Activated T-helper 1 cell treated with anti-CD3 and anti-CD28 coated beads, Interleukin-12 subunit alpha, Interleukin-12 subunit beta, Interleukin-2, Interleukin-4 antibody, amounts not matched to agents 30 ng/mL and 10 ng/mL and 1 ng/mL, durations not matched to agents 14 hours and 24 hours and 36 hours (primary cell): ENCODE results near the gene ZNF629. TPM values are rescaled to one million over a fixed set of nuclear protein-coding genes. Genes with fewer than 3 reads are reported as not detected.

Source experiments
- DNase-seq: peaks from one replicate; pipeline ENCODE4 v3.0.0; 2021; ENCODE audit warnings: low spot score
- H3K27ac Mint-ChIP-seq: one replicate; pipeline ENCODE4 v1.8.0; 2021; ENCODE audit warnings: mild to moderate bottlenecking, mixed read lengths
- H3K27me3 Mint-ChIP-seq: one replicate; pipeline ENCODE4 v1.8.0; 2022; ENCODE audit warnings: mild to moderate bottlenecking, moderate library complexity, mixed read lengths; ENCODE audit not compliant: insufficient read depth
- H3K36me3 Mint-ChIP-seq: one replicate; pipeline ENCODE4 v1.8.0; 2021; ENCODE audit warnings: low read depth, mixed read lengths
- H3K4me1 Mint-ChIP-seq: one replicate; pipeline ENCODE4 v1.8.0; 2021; ENCODE audit warnings: low read depth, mixed read lengths
- H3K4me3 Mint-ChIP-seq: one replicate; pipeline ENCODE4 v1.8.0; 2021; ENCODE audit warnings: mild to moderate bottlenecking, moderate library complexity, mixed read lengths
- H3K9me3 Mint-ChIP-seq: one replicate; pipeline ENCODE4 v1.8.0; 2021; ENCODE audit warnings: mixed read lengths
- intact Hi-C: fragments of 100-400 bp; cut with micrococcal nuclease; formaldehyde crosslinking; loops from one replicate; pipeline ENCODE4 v1.15.1; 2024
- total RNA-seq: library from RNA; stranded (reverse); gene quantifications from 2 replicates; pipeline ENCODE4 v1.2.3, GENCODE V29; 2022

ZNF629 gene
- total RNA-seq, 1 donor from 2014 or later: 2.7 TPM

GRCh38 chr16:30747331-30747730 is 39.7 kb downstream of the ZNF629 start:
- Mint-ChIP-seq H3K4me1 (peaks cover 19% of the 10 kb centered on the region), H3K27me3 (no peaks in the 10 kb centered on the region), H3K27ac (peak overlapping the region; percentile 83), H3K4me3 (peak overlapping the region; percentile 93), H3K36me3 (peaks cover 33% of the 10 kb centered on the region), H3K9me3 (no peaks in the 10 kb centered on the region)
- intact Hi-C loops: loop anchor here (5.0 kb wide), 1 partner anchor 150 kb away; the partner anchor contains the start of gene CTF1
- DNase-seq: no peak

- no peak overlapping the region for H3K27ac Mint-ChIP-seq
- DNase-seq: no peak
- H3K36me3 Mint-ChIP-seq: peaks cover 37% of the 10 kb centered on the region
- H3K4me3 Mint-ChIP-seq: no peak overlapping the region
- H3K27me3 Mint-ChIP-seq: no peaks in the 10 kb centered on the region
- no peaks in the 10 kb centered on the region for H3K9me3 Mint-ChIP-seq
- intact Hi-C loops: loop anchor here (5.0 kb wide), 1 partner anchor 151 kb away; the partner anchor contains the start of gene CTF1
- H3K4me1 Mint-ChIP-seq: peaks cover 19% of the 10 kb centered on the region
Observed at GRCh38 chr16:30746638-30747175, 40.3 kb downstream of the ZNF629 start.

- Mint-ChIP-seq H3K36me3 (peaks cover 43% of the 10 kb centered on the region), H3K27me3 (no peaks in the 10 kb centered on the region), H3K9me3 (no peaks in the 10 kb centered on the region), H3K4me1 (peaks cover 30% of the 10 kb centered on the region), H3K4me3 (peak overlapping the region; percentile 9), H3K27ac (no peak overlapping the region)
- intact Hi-C loops: loop anchor here (5.0 kb wide), 1 partner anchor 152 kb away; the partner anchor contains the start of gene CTF1
- DNase-seq: no peak
Observed at GRCh38 chr16:30745082-30745481, 41.9 kb downstream of the ZNF629 start.

GRCh38 chr16:30744183-30744582 is 42.8 kb downstream of the ZNF629 start:
- Mint-ChIP-seq H3K36me3 (peaks cover 40% of the 10 kb centered on the region), H3K4me1 (peaks cover 24% of the 10 kb centered on the region), H3K4me3 (no peak overlapping the region), H3K27me3 (no peaks in the 10 kb centered on the region), H3K27ac (no peak overlapping the region), H3K9me3 (no peaks in the 10 kb centered on the region)
- intact Hi-C loops: no loop called here
- no peak for DNase-seq

- peaks cover 43% of the 10 kb centered on the region for H3K36me3 Mint-ChIP-seq
- H3K9me3 Mint-ChIP-seq: no peaks in the 10 kb centered on the region
- H3K4me1 Mint-ChIP-seq: peaks cover 24% of the 10 kb centered on the region
- DNase-seq: no peak
- H3K4me3 Mint-ChIP-seq: no peak overlapping the region
- no peaks in the 10 kb centered on the region for H3K27me3 Mint-ChIP-seq
- H3K27ac Mint-ChIP-seq: no peak overlapping the region
- intact Hi-C loops: no loop called here
Observed at GRCh38 chr16:30743716-30744115, 43.3 kb downstream of the ZNF629 start.

GRCh38 chr16:30741461-30741914 is 45.5 kb downstream of the ZNF629 start:
- H3K36me3 Mint-ChIP-seq: peaks cover 49% of the 10 kb centered on the region
- intact Hi-C loops: no loop called here
- no peak overlapping the region for H3K4me3 Mint-ChIP-seq
- no peaks in the 10 kb centered on the region for H3K9me3 Mint-ChIP-seq
- no peaks in the 10 kb centered on the region for H3K27me3 Mint-ChIP-seq
- H3K27ac Mint-ChIP-seq: no peak overlapping the region
- peaks cover 17% of the 10 kb centered on the region for H3K4me1 Mint-ChIP-seq
- no peak for DNase-seq

- Mint-ChIP-seq H3K27ac (no peak overlapping the region), H3K4me3 (no peak overlapping the region), H3K27me3 (no peaks in the 10 kb centered on the region), H3K9me3 (no peaks in the 10 kb centered on the region), H3K36me3 (peaks cover 52% of the 10 kb centered on the region), H3K4me1 (peaks cover 17% of the 10 kb centered on the region)
- intact Hi-C loops: no loop called here
- DNase-seq: no peak
Observed at GRCh38 chr16:30740364-30741251, 46.4 kb downstream of the ZNF629 start.

- Mint-ChIP-seq H3K4me1 (peaks cover 17% of the 10 kb centered on the region), H3K27me3 (no peaks in the 10 kb centered on the region), H3K36me3 (peaks cover 49% of the 10 kb centered on the region), H3K9me3 (no peaks in the 10 kb centered on the region), H3K27ac (no peak overlapping the region), H3K4me3 (no peak overlapping the region)
- intact Hi-C loops: no loop called here
- no peak for DNase-seq
Observed at GRCh38 chr16:30738984-30739951, 47.7 kb downstream of the ZNF629 start.

- Mint-ChIP-seq H3K4me3 (no peak overlapping the region), H3K36me3 (peaks cover 51% of the 10 kb centered on the region), H3K4me1 (peaks cover 17% of the 10 kb centered on the region), H3K27me3 (no peaks in the 10 kb centered on the region), H3K9me3 (no peaks in the 10 kb centered on the region), H3K27ac (no peak overlapping the region)
- DNase-seq: no peak
- intact Hi-C loops: no loop called here
Observed at GRCh38 chr16:30737794-30738648, 49.0 kb downstream of the ZNF629 start.

- Mint-ChIP-seq H3K27me3 (no peaks in the 10 kb centered on the region), H3K9me3 (no peaks in the 10 kb centered on the region), H3K27ac (no peak overlapping the region), H3K4me1 (peaks cover 17% of the 10 kb centered on the region), H3K36me3 (peaks cover 52% of the 10 kb centered on the region), H3K4me3 (no peak overlapping the region)
- no peak for DNase-seq
- intact Hi-C loops: no loop called here
Observed at GRCh38 chr16:30736995-30737793, 49.8 kb downstream of the ZNF629 start.

GRCh38 chr16:30731411-30731810 is 55.6 kb downstream of the ZNF629 start:
- peaks cover 46% of the 10 kb centered on the region for H3K36me3 Mint-ChIP-seq
- no peaks in the 10 kb centered on the region for H3K4me1 Mint-ChIP-seq
- intact Hi-C loops: no loop called here
- no peak for DNase-seq
- H3K4me3 Mint-ChIP-seq: no peak overlapping the region
- H3K9me3 Mint-ChIP-seq: no peaks in the 10 kb centered on the region
- no peaks in the 10 kb centered on the region for H3K27me3 Mint-ChIP-seq
- no peak overlapping the region for H3K27ac Mint-ChIP-seq
